ELF-1 (cell line): ENCODE results near the gene ATF7.
"Not testable (repeated sequence)": the region's sequence is repeated elsewhere in the genome, so short reads cannot be mapped to it uniquely, and the experiment has no call there.

Source experiments
- DNase-seq: peaks from one replicate; pipeline ENCODE4 v3.0.0-alpha.2; 2016; ENCODE audit warnings: low read depth, low spot score

ATF7 gene

GRCh38 chr12:53627919-53628318 lies 1.7 kb upstream of the ATF7 start:
- no peak for DNase-seq

- no peak for DNase-seq
Observed at GRCh38 chr12:53626702-53627169, 554 bp upstream of the ATF7 start.

- DNase-seq, result no peak
Observed at GRCh38 chr12:53625373-53625945, 723 bp downstream of the ATF7 start.

- peak; percentile 16 for DNase-seq
Observed at GRCh38 chr12:53624956-53625355, 1.2 kb downstream of the ATF7 start.

- no peak for DNase-seq
Observed at GRCh38 chr12:53624458-53624857, 1.7 kb downstream of the ATF7 start.

GRCh38 chr12:53623548-53624385 lies 2.4 kb downstream of the ATF7 start:
- DNase-seq, result no peak

GRCh38 chr12:53622724-53623123 lies 3.5 kb downstream of the ATF7 start:
- no peak for DNase-seq

- no peak for DNase-seq
Observed at GRCh38 chr12:53618275-53618674, 7.9 kb downstream of the ATF7 start.

- no peak for DNase-seq
Observed at GRCh38 chr12:53617700-53618099, 8.5 kb downstream of the ATF7 start.

- no peak for DNase-seq
Observed at GRCh38 chr12:53616950-53617349, 9.2 kb downstream of the ATF7 start.

GRCh38 chr12:53613821-53614220 lies 12.4 kb downstream of the ATF7 start:
- DNase-seq, result no peak

GRCh38 chr12:53612978-53613377 lies 13.2 kb downstream of the ATF7 start:
- DNase-seq, result no peak

GRCh38 chr12:53611304-53611703 lies 14.9 kb downstream of the ATF7 start:
- DNase-seq, result no peak

- not testable (repeated sequence) for DNase-seq
Observed at GRCh38 chr12:53606688-53607087, 19.5 kb downstream of the ATF7 start.

- DNase-seq, result no peak
Observed at GRCh38 chr12:53604581-53604980, 21.6 kb downstream of the ATF7 start.

- DNase-seq, result no peak
Observed at GRCh38 chr12:53603804-53604203, 22.4 kb downstream of the ATF7 start.

GRCh38 chr12:53603196-53603595 lies 23.0 kb downstream of the ATF7 start:
- no peak for DNase-seq

- DNase-seq, result no peak
Observed at GRCh38 chr12:53602176-53602864, 23.9 kb downstream of the ATF7 start.

GRCh38 chr12:53601296-53601847 lies 24.8 kb downstream of the ATF7 start:
- no peak for DNase-seq

GRCh38 chr12:53600490-53601295 lies 25.5 kb downstream of the ATF7 start:
- no peak for DNase-seq

- no peak for DNase-seq
Observed at GRCh38 chr12:53599579-53599978, 26.6 kb downstream of the ATF7 start.
